RWPE1 (cell line): ENCODE measurements around the gene SPATA2.
"Not testable (repeated sequence)": the region's sequence is repeated elsewhere in the genome, so short reads cannot be mapped to it uniquely, and the experiment has no call there.

Experiments used
- CTCF ChIA-PET: fragments of 350-600 bp; sonication (Branson Sonifier 250); formaldehyde crosslinking; extraction: SDS; loops from one replicate; lab custom pipeline; 2021; lab: Yijun Ruan, JAX
- POLR2A ChIA-PET: fragments of 400-600 bp; formaldehyde crosslinking; extraction: SDS; loops from one replicate; lab custom pipeline; 2020; ENCODE audit warnings: antibody characterized with exemption; ENCODE audit not compliant: low non-redundant PET; lab: Yijun Ruan, JAX
- DNase-seq: peaks from one replicate; pipeline ENCODE4 v3.0.0; 2012; ENCODE audit warnings: low spot score
- H3K27ac ChIP-seq: fragments of 450-650 bp; 2 replicates; pipeline ENCODE4 v1.5.1; 2017
- CTCF ChIP-seq: fragments of 450-650 bp; conservative IDR thresholded peaks from 2 replicates; pipeline ENCODE4 v1.5.1; 2017; ENCODE audit warnings: low read depth, mild to moderate bottlenecking

The SPATA2 gene

DNA sequence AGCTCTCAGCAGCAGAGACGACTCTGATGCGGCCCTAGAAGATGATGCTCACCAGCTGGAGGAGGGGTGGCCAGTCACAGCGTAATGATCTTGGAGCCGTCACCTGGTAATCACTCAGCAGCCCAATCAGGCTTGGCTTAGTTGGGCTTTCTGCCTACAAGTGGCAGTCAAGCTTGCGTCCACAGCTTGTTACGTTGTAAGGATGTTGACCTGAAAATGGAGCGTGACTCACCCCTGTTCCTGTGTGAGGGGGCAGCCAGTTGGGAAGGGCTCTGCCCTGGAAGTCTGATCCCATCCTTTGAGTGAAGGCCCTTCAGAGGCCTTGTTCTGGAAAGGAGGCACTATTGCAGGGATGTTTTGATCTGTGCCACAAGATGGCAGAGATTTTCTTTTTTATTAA, 49.8 kb downstream of the SPATA2 start:
- POLR2A ChIA-PET = no interaction called here
- no peak for TF ChIP-seq CTCF
- no peak overlapping the region for H3K27ac ChIP-seq
- DNase-seq = no peak
- CTCF ChIA-PET = interaction anchor here (0.9 to 1.0 kb wide), 2 partner anchors 13 to 23 kb away, joined by 3 read pairs; no protein-coding TSS in a partner anchor

DNA sequence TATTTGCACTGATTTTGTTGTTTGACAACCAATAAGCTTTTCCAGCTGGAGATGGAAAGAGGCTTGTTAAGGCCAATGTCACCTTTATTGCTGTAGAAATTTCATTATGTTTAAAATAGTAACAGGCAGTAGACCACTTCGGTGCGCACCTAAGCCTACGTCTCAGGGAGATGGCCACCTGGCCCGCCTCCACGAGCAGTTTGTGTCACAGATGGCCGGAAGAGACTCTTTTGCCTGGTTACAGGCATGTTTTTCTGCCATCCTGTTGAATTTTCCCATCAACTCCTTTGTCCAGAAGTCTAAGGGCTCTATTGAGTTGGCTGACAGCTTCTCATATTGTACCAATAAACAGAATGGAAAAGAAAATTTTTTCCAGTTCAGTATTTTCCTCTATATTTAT, 51.7 kb downstream of the SPATA2 start:
- ChIA-PET CTCF (no interaction called here), POLR2A (no interaction called here)
- DNase-seq = no peak
- H3K27ac ChIP-seq = no peak overlapping the region
- no peak for TF ChIP-seq CTCF

DNA sequence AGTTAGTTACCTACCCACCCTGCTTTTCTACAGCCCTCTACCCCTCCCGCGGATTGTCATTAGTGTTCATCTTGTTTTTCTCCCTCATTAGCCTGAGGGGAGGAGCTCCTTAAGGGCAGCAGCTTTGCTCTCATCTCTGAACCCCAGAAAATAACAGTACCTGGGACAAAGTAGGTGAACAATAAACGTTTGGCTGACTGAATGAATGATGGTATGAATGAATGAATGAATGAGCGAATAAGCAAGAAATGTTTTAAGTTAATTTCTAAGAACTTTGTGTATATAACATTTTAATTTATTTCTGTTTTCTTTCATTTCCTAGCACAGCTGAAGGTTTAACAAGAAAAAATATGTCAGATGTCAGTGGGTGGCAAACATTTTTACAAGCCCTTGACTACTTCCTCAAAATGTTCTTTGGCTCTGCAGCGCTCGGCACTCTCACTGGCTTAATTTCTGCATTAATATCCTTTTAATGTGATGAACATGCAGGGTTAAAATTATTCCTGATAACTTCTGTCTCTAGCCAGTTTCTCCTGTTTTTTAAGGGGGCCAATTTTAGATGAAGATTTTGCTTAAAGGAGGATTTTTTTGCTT, 52.6 kb downstream of the SPATA2 start:
- ChIA-PET POLR2A (no interaction called here), CTCF (no interaction called here)
- no peak for DNase-seq
- H3K27ac ChIP-seq = no peak overlapping the region
- no peak for TF ChIP-seq CTCF

GRCh38 chr20:49861232-49861631, 54.1 kb downstream of the SPATA2 start:
- CTCF ChIA-PET = interaction anchor here (0.7 to 3.9 kb wide), 2 partner anchors 9 to 28 kb away, joined by 4 to 23 read pairs; no protein-coding TSS in a partner anchor
- H3K27ac ChIP-seq, DNase-seq, POLR2A ChIA-PET: not testable (repeated sequence)

- POLR2A ChIA-PET = interaction anchor here (0.7 kb wide), 1 partner anchor 10 kb away, joined by 14 read pairs; no protein-coding TSS in a partner anchor
- CTCF ChIA-PET = interaction anchor here (0.6 to 3.9 kb wide), 3 partner anchors 14 to 376 kb away, joined by 3 to 23 read pairs (median 6); no protein-coding TSS in a partner anchor
Measured at GRCh38 chr20:49859807-49860206, 55.5 kb downstream of the SPATA2 start.

GRCh38 chr20:49859011-49859410, 56.3 kb downstream of the SPATA2 start:
- no peak for TF ChIP-seq CTCF
- DNase-seq = no peak
- H3K27ac ChIP-seq = no peak overlapping the region
- CTCF ChIA-PET = interaction anchor here (1.0 to 3.9 kb wide), 2 partner anchors 13 to 30 kb away, joined by 6 to 23 read pairs; no protein-coding TSS in a partner anchor
- POLR2A ChIA-PET = interaction anchor here (0.7 kb wide), 1 partner anchor 9 kb away, joined by 14 read pairs; no protein-coding TSS in a partner anchor

More at GRCh38 chr20:49859807-49860206, 55.5 kb downstream of the SPATA2 start:
- no peak overlapping the region for H3K27ac ChIP-seq
- TF ChIP-seq CTCF = no peak
- DNase-seq = peak; percentile 97

GRCh38 chr20:49858076-49858585, 57.2 kb downstream of the SPATA2 start:
- H3K27ac ChIP-seq = no peak overlapping the region
- no peak for DNase-seq
- ChIA-PET CTCF (interaction anchor here (0.6 to 0.7 kb wide), 2 partner anchors 11 to 12 kb away, joined by 3 to 6 read pairs; no protein-coding TSS in a partner anchor), POLR2A (no interaction called here)
- no peak for TF ChIP-seq CTCF
